Gastrocnemius medialis (tissue), 4 donors: Measurements from ENCODE around the gene MEF2D. TPM values are rescaled to one million over a fixed set of nuclear protein-coding genes. Genes with fewer than 3 reads are reported as not detected.

ENCODE experiments used
- ATAC-seq, 2 donors: fragments of 150-250 bp; one replicate each; pipeline ENCODE4 v1.9.1; 2016
- DNase-seq, 2 donors: peaks; one replicate each; pipeline ENCODE4 v3.0.0-alpha.2; 2019
- H3K27ac ChIP-seq, 4 donors: fragments of 200-600 bp; sonication (generic); 1 replicate in 1 of 4; 2 replicates in 3 of 4; pipeline ENCODE4 v1.5.1; 2016 to 2018; ENCODE audit warnings: mild to moderate bottlenecking in 2 of 4, moderate library complexity in 1 of 4
- H3K27me3 ChIP-seq, 3 donors: fragments of 200-600 bp; sonication (generic) in 2 of 3; 1 replicate in 1 of 3; 2 replicates in 2 of 3; pipeline versions ENCODE4 v1.5.1 to v1.6.0; 2016 to 2019; ENCODE audit warnings: mild to moderate bottlenecking in 1 of 3, moderate library complexity in 1 of 3
- H3K36me3 ChIP-seq, 2 donors: fragments of 200-600 bp; sonication (generic) in 1 of 2; one replicate each; pipeline ENCODE4 v1.5.1; 2017 to 2018
- H3K4me1 ChIP-seq, 2 donors: fragments of 200-600 bp; sonication (generic) in 1 of 2; one replicate each; pipeline ENCODE4 v1.5.1; 2016 to 2017; ENCODE audit warnings: mild to moderate bottlenecking in 2 of 2
- H3K4me3 ChIP-seq, 4 donors: fragments of 200-600 bp; sonication (generic) in 3 of 4; 1 replicate in 1 of 4; 2 replicates in 3 of 4; pipeline ENCODE4 v1.5.1; 2016 to 2019; ENCODE audit warnings: mild to moderate bottlenecking in 2 of 4
- H3K9me3 ChIP-seq, 3 donors: fragments of 200-600 bp; sonication (generic) in 2 of 3; 1 replicate in 1 of 3; 2 replicates in 2 of 3; pipeline ENCODE4 v1.5.1; 2016 to 2019
- POLR2A ChIP-seq, 2 donors: fragments of 450-650 bp; IDR thresholded peaks; one replicate each; pipeline ENCODE4 v1.6.1; 2017; ENCODE audit warnings: antibody characterized with exemption in 2 of 2, mild to moderate bottlenecking in 2 of 2, moderate library complexity in 2 of 2
- in situ Hi-C, 4 donors: fragments of 200-750 bp; cut with MboI; loops; one replicate each; pipeline versions ENCODE4 v1.15.0 to v1.8.0; 2017; ENCODE audit warnings: low sequenced_read_pairs in 4 of 4
- intact Hi-C: fragments of 100-400 bp; cut with DNase I; formaldehyde crosslinking; loops from one replicate; pipeline ENCODE4 v1.15.1; 2023; ENCODE audit warnings: low total_unique reads
- total RNA-seq, 4 donors: library from RNA; depleted of rRNA; stranded (reverse); fragments of >200 nt; gene quantifications; one replicate each; pipeline versions ENCODE4 v1.1.0 to v1.2.3, GENCODE V29; 2016
- TF ChIP-seq, protein P1 (sequence below), 5 experiments: fragments of 450-650 bp in 3 of 5; fragments of 200-600 bp in 2 of 5; sonication (generic) in 2 of 5; IDR thresholded peaks in 4 of 5; conservative IDR thresholded peaks in 1 of 5; 1 replicate in 4 of 5; 2 replicates in 1 of 5; pipeline ENCODE4 v1.5.1; 2016 to 2019; ENCODE audit warnings: antibody characterized with exemption in 5 of 5, mild to moderate bottlenecking in 3 of 5, moderate library complexity in 3 of 5

The MEF2D gene
- total RNA-seq, 4 donors from 2014 or later, result 129 to 260 (median 168) TPM

DNA sequence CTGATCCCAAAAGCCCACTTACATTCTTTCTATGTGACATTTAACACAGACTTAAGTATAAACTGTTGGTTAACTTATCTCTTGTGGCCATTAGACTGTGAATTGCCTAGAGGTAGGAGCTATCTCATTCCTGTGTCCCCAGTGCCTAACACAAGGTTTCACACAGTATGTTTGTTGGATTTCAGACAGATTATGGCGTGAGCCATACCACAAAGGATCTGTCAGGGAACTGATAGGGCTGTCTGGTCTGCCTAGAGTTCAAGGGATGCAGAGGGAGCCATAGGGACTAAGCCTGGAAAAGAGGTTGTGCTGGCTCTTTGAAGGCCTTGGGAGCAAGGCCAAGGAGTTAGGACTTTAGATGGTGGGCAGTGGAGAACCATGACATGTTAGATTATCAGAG, 40.0 kb downstream of the MEF2D start:
- Histone ChIP-seq H3K9me3 (no peaks in the 10 kb centered on the region), H3K4me1 (peaks cover 31 to 34% of the 10 kb centered on the region in 2 donors), H3K27ac (peak overlapping the region; percentile 96 to 99 (median 98)), H3K36me3 (no peaks in the 10 kb centered on the region), H3K27me3 (no peaks in the 10 kb centered on the region), H3K4me3 (no peak overlapping the region)
- DNase-seq (no peak), ATAC-seq (no peak)
- TF ChIP-seq, protein P1, sequence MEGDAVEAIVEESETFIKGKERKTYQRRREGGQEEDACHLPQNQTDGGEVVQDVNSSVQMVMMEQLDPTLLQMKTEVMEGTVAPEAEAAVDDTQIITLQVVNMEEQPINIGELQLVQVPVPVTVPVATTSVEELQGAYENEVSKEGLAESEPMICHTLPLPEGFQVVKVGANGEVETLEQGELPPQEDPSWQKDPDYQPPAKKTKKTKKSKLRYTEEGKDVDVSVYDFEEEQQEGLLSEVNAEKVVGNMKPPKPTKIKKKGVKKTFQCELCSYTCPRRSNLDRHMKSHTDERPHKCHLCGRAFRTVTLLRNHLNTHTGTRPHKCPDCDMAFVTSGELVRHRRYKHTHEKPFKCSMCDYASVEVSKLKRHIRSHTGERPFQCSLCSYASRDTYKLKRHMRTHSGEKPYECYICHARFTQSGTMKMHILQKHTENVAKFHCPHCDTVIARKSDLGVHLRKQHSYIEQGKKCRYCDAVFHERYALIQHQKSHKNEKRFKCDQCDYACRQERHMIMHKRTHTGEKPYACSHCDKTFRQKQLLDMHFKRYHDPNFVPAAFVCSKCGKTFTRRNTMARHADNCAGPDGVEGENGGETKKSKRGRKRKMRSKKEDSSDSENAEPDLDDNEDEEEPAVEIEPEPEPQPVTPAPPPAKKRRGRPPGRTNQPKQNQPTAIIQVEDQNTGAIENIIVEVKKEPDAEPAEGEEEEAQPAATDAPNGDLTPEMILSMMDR (IDR thresholded peaks at IDR 0.05 in 4 of 5, conservative IDR thresholded peaks at IDR 0.05 in 1 of 5), result no peak
- no peak for TF ChIP-seq POLR2A (IDR thresholded peaks at IDR 0.05)
- intact Hi-C loops, result loop anchor here (10.0 kb wide), 1 partner anchor 356 kb away; no protein-coding TSS in a partner anchor
- in situ Hi-C loops, result no loop called here

DNA sequence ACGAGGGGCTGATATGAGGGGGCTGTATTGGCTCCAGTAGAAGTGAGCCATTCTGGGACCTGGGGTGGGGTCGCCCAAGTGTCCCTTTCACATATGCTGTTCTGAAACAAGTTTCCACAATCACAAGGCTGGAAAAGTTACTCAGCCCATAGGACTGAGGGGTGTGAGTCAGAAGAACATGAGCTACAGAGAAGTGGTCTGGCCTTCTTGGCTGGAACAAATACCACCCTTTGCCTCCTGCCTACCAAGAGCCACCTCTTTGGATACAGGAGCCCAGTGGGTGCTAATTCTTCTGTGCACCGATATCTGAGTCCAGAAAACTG, 42.4 kb downstream of the MEF2D start:
- Histone ChIP-seq H3K4me3 (no peak overlapping the region), H3K27me3 (no peaks in the 10 kb centered on the region), H3K36me3 (no peaks in the 10 kb centered on the region), H3K27ac (peak overlapping the region; percentile 96 to 99 (median 98)), H3K4me1 (peaks cover 7 to 10% of the 10 kb centered on the region in 2 donors), H3K9me3 (no peaks in the 10 kb centered on the region)
- DNase-seq (no peak), ATAC-seq (peak in 1 of 2 donors; percentile 9)
- no peak for TF ChIP-seq POLR2A (IDR thresholded peaks at IDR 0.05)
- TF ChIP-seq, protein P1 (IDR thresholded peaks at IDR 0.05 in 4 of 5, conservative IDR thresholded peaks at IDR 0.05 in 1 of 5), result no peak
- in situ Hi-C loops, result loop anchor here in 2 of 4 donors (10.0 kb wide), 2 partner anchors 57 to 117 kb away; partner anchors contain the start of genes IQGAP3 (in 1 of the 2) and TTC24 (in 1 of the 2)
- intact Hi-C loops, result loop anchor here (5.0 kb wide), 3 partner anchors 204 to 1451 kb away; partner anchors contain the start of gene NES

DNA sequence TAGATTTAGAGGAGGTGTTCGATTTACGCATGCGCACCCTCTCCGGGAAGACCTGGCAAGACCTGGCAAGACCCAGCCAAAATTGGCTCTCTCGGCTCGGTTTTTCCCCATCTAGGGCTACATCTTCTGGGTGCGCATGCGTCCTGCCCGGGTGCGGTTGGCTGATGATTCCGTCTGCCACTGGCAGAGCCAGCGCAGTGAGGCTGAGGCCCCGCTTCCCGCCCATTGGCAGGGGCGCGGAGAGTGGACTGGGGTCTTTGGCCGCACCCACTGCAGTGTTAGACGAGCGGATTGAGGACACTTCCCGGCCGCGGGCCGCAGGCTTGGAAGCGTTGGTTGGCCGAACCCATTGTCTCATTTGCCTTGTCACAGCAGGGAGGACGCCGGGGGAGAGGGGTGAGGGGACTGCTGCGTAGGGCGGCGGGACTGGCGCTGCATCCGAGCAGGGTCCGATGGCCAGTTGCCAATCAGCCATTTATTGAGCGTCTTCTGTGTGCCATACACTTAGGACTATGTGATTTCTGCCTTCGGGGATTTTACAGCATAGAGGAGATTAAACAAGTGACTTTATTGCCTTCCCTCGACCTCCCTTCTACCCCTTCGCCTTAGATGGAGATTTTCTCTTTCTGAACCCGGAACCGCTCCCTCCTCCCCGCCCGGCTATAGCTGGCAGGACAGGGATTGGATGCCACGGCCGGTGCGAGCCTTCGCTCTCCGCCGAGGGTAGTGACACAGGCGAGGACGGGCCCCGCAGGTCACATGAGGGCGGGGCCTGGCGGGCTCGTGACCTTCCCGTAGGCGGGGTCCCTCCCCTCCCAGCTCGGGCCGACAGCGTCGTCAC, 43.7 kb downstream of the MEF2D start:
- DNase-seq, result peak; percentile 99
- Histone ChIP-seq H3K9me3 (no peaks in the 10 kb centered on the region), H3K4me3 (peak overlapping the region; percentile 60 to 76 (median 73)), H3K27me3 (no peaks in the 10 kb centered on the region), H3K36me3 (no peaks in the 10 kb centered on the region), H3K27ac (peak overlapping the region; percentile 96 to 99 (median 98)), H3K4me1 (peaks cover 4 to 8% of the 10 kb centered on the region in 2 donors)
- peak; percentile 86 to 95 for TF ChIP-seq POLR2A (IDR thresholded peaks at IDR 0.05)
- TF ChIP-seq, protein P1 (IDR thresholded peaks at IDR 0.05 in 4 of 5, conservative IDR thresholded peaks at IDR 0.05 in 1 of 5), result peak in 1 of 5 experiments; percentile 16
- in situ Hi-C loops (loop anchor here in 2 of 4 donors (10.0 kb wide), 2 partner anchors 58 to 118 kb away; partner anchors contain the start of genes IQGAP3 (in 1 of the 2) and TTC24 (in 1 of the 2)), intact Hi-C loops (loop anchor here (1.0 to 5.0 kb wide), 7 partner anchors 18 to 1450 kb away; partner anchors contain the start of genes GPATCH4, MEF2D and NES)
- ATAC-seq, result peak; percentile 84 to 85

DNA sequence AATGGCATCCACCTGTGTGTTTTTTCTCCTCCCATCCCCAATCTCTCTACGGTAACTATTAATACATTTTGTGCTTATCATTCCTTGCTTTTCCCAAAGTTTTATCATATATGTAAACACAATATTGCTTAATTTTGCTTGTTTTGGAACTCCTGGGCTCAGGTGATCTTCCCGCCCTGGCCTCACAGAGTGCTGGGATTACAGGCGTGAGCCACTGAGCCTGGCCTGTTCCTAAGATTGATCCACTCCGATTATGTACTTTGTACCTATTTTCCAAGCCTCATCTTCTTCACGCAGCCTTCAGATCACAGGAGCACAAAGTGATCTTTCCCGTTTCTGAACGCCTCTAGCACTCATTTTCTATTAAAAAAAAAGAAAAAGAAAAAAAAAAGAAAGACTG, 45.2 kb downstream of the MEF2D start:
- in situ Hi-C loops, result loop anchor here in 2 of 4 donors (10.0 kb wide), 2 partner anchors 59 to 119 kb away; partner anchors contain the start of genes IQGAP3 (in 1 of the 2) and TTC24 (in 1 of the 2)
- Histone ChIP-seq H3K4me3 (no peak overlapping the region), H3K4me1 (peaks cover 4 to 8% of the 10 kb centered on the region in 2 donors), H3K36me3 (no peaks in the 10 kb centered on the region), H3K27me3 (no peaks in the 10 kb centered on the region), H3K27ac (no peak overlapping the region), H3K9me3 (no peaks in the 10 kb centered on the region)
- TF ChIP-seq, protein P1 (IDR thresholded peaks at IDR 0.05 in 4 of 5, conservative IDR thresholded peaks at IDR 0.05 in 1 of 5), result no peak
- TF ChIP-seq POLR2A (IDR thresholded peaks at IDR 0.05), result no peak
- ATAC-seq (no peak), DNase-seq (no peak)
- intact Hi-C loops, result loop anchor here (5.0 kb wide), 3 partner anchors 207 to 1448 kb away; partner anchors contain the start of gene NES
